PC-9 (cell line): Measurements from ENCODE around the gene CEP192. TPM values are rescaled to one million over a fixed set of nuclear protein-coding genes. Genes with fewer than 3 reads are reported as not detected.

Experiments
- BruUV-seq: library from RNA; stranded (reverse); fragments of 400-500 nt; replicated peaks from 2 replicates; lab custom pipeline; 2021; lab: Mats Ljungman, UMichigan
- CTCF ChIA-PET: fragments of 300-600 bp; sonication (Branson Sonifier 250); formaldehyde crosslinking; loops from one replicate; lab custom pipeline; 2022; ENCODE audit warnings: antibody characterized with exemption; lab: Charles Lee
- POLR2A ChIA-PET: fragments of 300-600 bp; sonication (Branson Sonifier 250); formaldehyde crosslinking; loops from one replicate; lab custom pipeline; 2022; ENCODE audit warnings: antibody characterized with exemption; ENCODE audit not compliant: unreplicated experiment; lab: Charles Lee
- DNase-seq, 2 experiments: peaks; one replicate each; pipeline versions ENCODE4 v3.0.0 to v3.0.0-alpha.2; 2015 to 2022; ENCODE audit warnings: mixed read lengths in 1 of 2
- H2AFZ ChIP-seq: fragments of 200-600 bp; sonication (generic); 2 replicates; pipeline ENCODE4 v1.8.1; 2017; ENCODE audit warnings: antibody characterized with exemption
- H3F3A ChIP-seq: fragments of 200-600 bp; sonication (generic); 2 replicates; pipeline ENCODE4 v1.8.1; 2017; ENCODE audit warnings: antibody characterized with exemption, mild to moderate bottlenecking, low read depth; ENCODE audit not compliant: insufficient read depth
- H3K27ac ChIP-seq: fragments of 200-600 bp; sonication (generic); 2 replicates; pipeline ENCODE4 v1.6.1; 2016; ENCODE audit warnings: mixed run types
- H3K27me3 ChIP-seq: fragments of 200-600 bp; sonication (generic); 2 replicates; pipeline ENCODE4 v1.6.1; 2016; ENCODE audit warnings: low read depth, mixed run types; ENCODE audit not compliant: insufficient read depth
- H3K36me3 ChIP-seq: fragments of 200-600 bp; sonication (generic); 2 replicates; pipeline ENCODE4 v1.6.1; 2016; ENCODE audit warnings: low read depth, mixed run types
- H3K4me1 ChIP-seq: fragments of 200-600 bp; sonication (generic); replicated peaks from 2 replicates; pipeline ENCODE4 v1.6.1; 2016; ENCODE audit warnings: mixed run types; ENCODE audit not compliant: insufficient read depth
- H3K4me2 ChIP-seq: fragments of 200-600 bp; sonication (generic); 2 replicates; pipeline ENCODE4 v1.6.1; 2017; ENCODE audit warnings: mixed run types
- H3K4me3 ChIP-seq: fragments of 200-600 bp; sonication (generic); 2 replicates; pipeline ENCODE4 v1.6.1; 2016; ENCODE audit warnings: mixed run types
- H3K79me2 ChIP-seq: fragments of 200-600 bp; sonication (generic); 2 replicates; pipeline ENCODE4 v1.6.1; 2017; ENCODE audit warnings: low read depth, mixed run types
- H3K9me2 ChIP-seq: fragments of 200-600 bp; sonication (generic); 2 replicates; pipeline ENCODE4 v1.8.1; 2017; ENCODE audit warnings: mild to moderate bottlenecking; ENCODE audit not compliant: insufficient read depth
- H3K9me3 ChIP-seq: fragments of 200-600 bp; sonication (generic); 2 replicates; pipeline ENCODE4 v1.8.1; 2016; ENCODE audit warnings: low read depth; ENCODE audit not compliant: insufficient read depth
- H4K20me1 ChIP-seq: fragments of 200-600 bp; sonication (generic); 2 replicates; pipeline ENCODE4 v1.8.1; 2017; ENCODE audit not compliant: insufficient read depth
- EZH2 ChIP-seq: fragments of 200-600 bp; sonication (generic); IDR thresholded peaks from 2 replicates; pipeline ENCODE4 v1.8.0; 2017; ENCODE audit warnings: antibody characterized with exemption, low read depth
- intact Hi-C: fragments of 100-400 bp; cut with micrococcal nuclease; formaldehyde crosslinking; loops from one replicate; pipeline ENCODE4 v1.10.0; 2022; ENCODE audit not compliant: unreplicated experiment
- total RNA-seq: library from RNA; stranded (reverse); gene quantifications from 2 replicates; pipeline ENCODE4 v1.2.3, GENCODE V29; 2021
- TF ChIP-seq, protein P1 (sequence below): fragments of 200-600 bp; sonication (generic); conservative IDR thresholded peaks from 2 replicates; pipeline ENCODE4 v1.6.1; 2017; ENCODE audit warnings: mixed run types, antibody characterized with exemption, mild to moderate bottlenecking, moderate library complexity

CEP192 gene
- total RNA-seq, 1 experiment from 2014 or later: 44.9 TPM

DNA sequence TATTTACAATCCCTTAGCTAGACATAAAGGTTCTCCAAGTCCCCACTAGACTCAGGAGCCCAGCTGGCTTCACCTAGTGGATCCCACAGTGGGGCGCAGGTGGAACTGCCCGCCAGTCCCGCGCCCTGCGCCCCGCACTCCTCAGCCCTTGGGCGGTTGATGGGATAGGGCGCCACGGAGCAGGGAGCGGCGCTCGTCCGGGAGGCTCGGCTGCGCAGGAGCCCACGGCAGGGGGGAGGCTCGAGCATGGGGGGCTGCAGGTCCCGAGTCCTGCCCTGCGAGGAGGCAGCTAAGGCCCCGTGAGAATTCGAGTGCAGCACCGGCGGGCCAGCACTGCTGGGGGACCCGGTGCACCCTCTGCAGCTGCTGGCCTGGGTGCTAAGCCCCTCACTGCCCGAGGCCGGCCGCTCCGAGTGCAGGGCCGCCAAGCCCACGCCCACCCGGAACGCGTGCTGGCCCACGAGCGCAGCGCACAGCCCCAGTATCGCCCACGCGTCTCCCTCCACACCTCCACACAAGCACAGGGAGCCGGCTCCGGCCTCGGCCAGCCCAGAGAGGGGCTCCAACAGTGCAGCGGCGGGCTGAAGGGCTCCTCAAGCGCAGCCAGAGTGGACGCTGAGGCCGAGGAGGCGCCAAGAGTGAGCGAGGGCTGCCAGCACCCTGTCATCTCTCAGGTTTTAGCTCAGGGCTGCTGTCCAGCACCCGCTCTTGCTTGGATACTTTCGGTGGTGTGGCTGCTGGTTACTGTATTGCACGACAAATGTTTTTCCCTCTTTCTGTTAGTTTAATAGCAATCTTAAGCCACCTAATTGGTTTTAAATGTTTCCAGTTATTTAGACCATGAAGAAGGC lies 143.6 kb downstream of the CEP192 start:
- H3K36me3 ChIP-seq: no peaks in the 10 kb centered on the region
- 0 out of 2 replicates have a peak, but pooled peaks cover 14% of the 10 kb centered on the region for H3K4me1 ChIP-seq
- no peak overlapping the region for H3K4me2 ChIP-seq
- no peak overlapping the region for H2AFZ ChIP-seq
- H3K27ac ChIP-seq: no peak overlapping the region
- intact Hi-C loops: no loop called here
- TF ChIP-seq, protein P1, sequence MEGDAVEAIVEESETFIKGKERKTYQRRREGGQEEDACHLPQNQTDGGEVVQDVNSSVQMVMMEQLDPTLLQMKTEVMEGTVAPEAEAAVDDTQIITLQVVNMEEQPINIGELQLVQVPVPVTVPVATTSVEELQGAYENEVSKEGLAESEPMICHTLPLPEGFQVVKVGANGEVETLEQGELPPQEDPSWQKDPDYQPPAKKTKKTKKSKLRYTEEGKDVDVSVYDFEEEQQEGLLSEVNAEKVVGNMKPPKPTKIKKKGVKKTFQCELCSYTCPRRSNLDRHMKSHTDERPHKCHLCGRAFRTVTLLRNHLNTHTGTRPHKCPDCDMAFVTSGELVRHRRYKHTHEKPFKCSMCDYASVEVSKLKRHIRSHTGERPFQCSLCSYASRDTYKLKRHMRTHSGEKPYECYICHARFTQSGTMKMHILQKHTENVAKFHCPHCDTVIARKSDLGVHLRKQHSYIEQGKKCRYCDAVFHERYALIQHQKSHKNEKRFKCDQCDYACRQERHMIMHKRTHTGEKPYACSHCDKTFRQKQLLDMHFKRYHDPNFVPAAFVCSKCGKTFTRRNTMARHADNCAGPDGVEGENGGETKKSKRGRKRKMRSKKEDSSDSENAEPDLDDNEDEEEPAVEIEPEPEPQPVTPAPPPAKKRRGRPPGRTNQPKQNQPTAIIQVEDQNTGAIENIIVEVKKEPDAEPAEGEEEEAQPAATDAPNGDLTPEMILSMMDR: no peak
- TF ChIP-seq EZH2: no peak
- ChIA-PET POLR2A (no interaction called here), CTCF (no interaction called here)
- no peak overlapping the region for H3K4me3 ChIP-seq
- no peak for DNase-seq
- H3K27me3 ChIP-seq: peaks cover 36% of the 10 kb centered on the region
- H3K79me2 ChIP-seq: no peaks in the 10 kb centered on the region
- H3K9me3 ChIP-seq: no peaks in the 10 kb centered on the region
- no peaks in the 10 kb centered on the region for H4K20me1 ChIP-seq
- no peaks in the 10 kb centered on the region for H3K9me2 ChIP-seq
- no peaks in the 10 kb centered on the region for H3F3A ChIP-seq
- BruUV-seq: no TSS peak

DNA sequence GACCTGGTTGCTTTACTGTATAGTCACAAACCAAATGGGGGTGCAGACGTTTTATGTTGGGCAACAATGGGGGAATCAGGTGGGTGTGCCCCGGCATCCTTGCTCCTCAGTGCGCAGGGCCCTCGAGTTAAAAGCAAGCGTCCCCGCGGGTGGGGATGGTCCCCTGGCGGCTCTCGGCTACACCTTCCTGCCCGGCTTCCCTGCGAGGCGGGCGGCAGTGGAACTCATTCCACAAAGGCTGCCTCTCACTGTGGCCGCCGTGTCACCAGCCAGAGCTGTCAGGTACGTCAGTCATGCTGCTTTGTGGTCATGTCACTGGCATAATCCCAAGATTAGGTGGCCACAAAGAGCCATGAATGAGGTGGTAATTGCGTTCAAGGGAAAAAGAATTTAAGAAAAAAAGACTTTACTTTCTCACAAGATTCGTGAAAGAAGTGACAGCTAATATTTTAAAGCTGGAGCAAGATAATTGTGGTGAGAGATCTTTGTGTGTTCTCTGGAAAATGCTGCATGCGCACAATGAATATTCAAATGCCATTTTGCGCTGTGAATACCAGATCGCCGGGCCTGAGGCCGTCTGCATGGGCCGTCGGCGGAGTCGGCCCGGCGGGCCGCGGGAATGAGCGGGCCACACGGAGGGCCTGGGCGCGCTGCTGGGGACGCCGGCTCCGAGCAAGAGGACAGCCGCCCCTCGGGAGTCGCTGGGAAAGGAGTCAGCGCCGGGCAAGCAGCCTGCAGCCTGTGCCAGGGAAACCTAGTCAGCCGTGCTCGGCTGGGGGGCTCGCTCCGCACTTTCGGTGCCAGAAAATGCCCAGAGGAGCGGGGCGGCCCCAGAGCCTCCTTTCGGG lies 145.1 kb downstream of the CEP192 start:
- Histone ChIP-seq H3K79me2 (no peaks in the 10 kb centered on the region), H3K9me3 (no peaks in the 10 kb centered on the region), H2AFZ (peak overlapping the region; percentile 86; the same call in 1 of the 2 replicates), H3K36me3 (no peaks in the 10 kb centered on the region), H3K27ac (no peak overlapping the region), H3K27me3 (peaks cover 36% of the 10 kb centered on the region), H3K9me2 (no peaks in the 10 kb centered on the region), H3F3A (no peaks in the 10 kb centered on the region), H3K4me2 (peak overlapping the region; percentile 97), H3K4me3 (peak overlapping the region; percentile 66; the same call in 1 of the 2 replicates), H4K20me1 (no peaks in the 10 kb centered on the region), H3K4me1 (0 out of 2 replicates have a peak, but pooled peaks cover 14% of the 10 kb centered on the region)
- intact Hi-C loops: no loop called here
- peak; percentile 88; the same call in 1 of the 2 replicates for TF ChIP-seq EZH2
- TF ChIP-seq, protein P1: no peak
- ChIA-PET POLR2A (no interaction called here), CTCF (no interaction called here)
- BruUV-seq: no TSS peak
- DNase-seq: peak in 1 of 2 experiments; percentile 53

DNA sequence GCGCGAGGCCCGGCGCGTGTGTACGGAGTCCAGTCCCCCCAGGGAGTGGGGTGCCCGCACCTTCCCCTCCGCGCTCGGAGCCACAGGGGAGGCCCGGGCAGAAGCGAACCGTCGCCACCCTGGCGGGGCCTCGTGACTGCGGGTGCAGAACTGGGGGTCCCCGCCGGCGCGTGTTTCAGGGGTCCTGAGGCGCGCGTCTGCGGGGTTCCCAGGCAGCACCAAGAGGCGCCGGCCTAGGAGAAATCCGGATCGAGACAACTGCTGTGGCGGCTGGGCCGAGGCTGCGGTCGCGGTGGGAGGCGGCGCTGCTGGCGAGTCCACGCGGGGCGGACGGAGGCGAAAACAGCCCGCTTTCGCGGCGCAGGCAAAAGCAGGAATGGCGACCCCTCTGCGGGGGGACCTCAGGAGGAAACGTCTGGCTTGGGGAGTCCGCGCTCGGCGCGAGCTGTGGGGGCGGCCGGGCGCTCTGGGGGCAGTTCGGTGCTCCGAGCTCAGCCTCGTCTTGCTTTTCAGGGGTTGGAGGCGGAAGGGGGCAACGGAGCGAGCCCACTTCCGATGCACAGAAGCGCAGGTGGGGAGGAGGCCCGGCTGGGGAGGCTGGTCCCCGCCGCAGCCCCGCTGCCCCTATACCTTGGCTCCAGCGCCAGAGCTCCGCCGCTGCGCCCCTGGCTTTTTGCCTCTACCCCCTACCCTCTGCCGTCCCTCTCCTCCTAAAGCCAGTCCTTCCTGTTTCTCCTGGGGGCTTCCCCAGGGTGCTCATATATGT lies 145.9 kb downstream of the CEP192 start:
- POLR2A ChIA-PET: no interaction called here
- CTCF ChIA-PET: no interaction called here
- Histone ChIP-seq H3K4me2 (peak overlapping the region; percentile 97), H3K36me3 (no peaks in the 10 kb centered on the region), H3K4me1 (0 out of 2 replicates have a peak, but pooled peaks cover 14% of the 10 kb centered on the region), H3K9me3 (no peaks in the 10 kb centered on the region), H3K79me2 (no peaks in the 10 kb centered on the region), H3K9me2 (no peaks in the 10 kb centered on the region), H2AFZ (peak overlapping the region; percentile 86), H3K4me3 (peak overlapping the region; percentile 66), H4K20me1 (no peaks in the 10 kb centered on the region), H3K27me3 (peaks cover 36% of the 10 kb centered on the region), H3K27ac (no peak overlapping the region), H3F3A (no peaks in the 10 kb centered on the region)
- no TSS peak for BruUV-seq
- peak; percentile 86; the same call in 1 of the 2 replicates for TF ChIP-seq EZH2
- TF ChIP-seq, protein P1: no peak
- no peak for DNase-seq
- intact Hi-C loops: no loop called here
